Stimulated activated CD8-positive, alpha-beta memory T cell treated with anti-CD3 and anti-CD28 coated beads, Interleukin-2, amount 100 ng/mL, for 1 hour (primary cell): ENCODE results near the gene IRAG1.

Experiments
- DNase-seq, 2 donors: peaks; one replicate each; pipeline ENCODE4 v3.0.0-alpha.2; 2020; ENCODE audit warnings: low read depth in 2 of 2

Gene IRAG1, protein sequence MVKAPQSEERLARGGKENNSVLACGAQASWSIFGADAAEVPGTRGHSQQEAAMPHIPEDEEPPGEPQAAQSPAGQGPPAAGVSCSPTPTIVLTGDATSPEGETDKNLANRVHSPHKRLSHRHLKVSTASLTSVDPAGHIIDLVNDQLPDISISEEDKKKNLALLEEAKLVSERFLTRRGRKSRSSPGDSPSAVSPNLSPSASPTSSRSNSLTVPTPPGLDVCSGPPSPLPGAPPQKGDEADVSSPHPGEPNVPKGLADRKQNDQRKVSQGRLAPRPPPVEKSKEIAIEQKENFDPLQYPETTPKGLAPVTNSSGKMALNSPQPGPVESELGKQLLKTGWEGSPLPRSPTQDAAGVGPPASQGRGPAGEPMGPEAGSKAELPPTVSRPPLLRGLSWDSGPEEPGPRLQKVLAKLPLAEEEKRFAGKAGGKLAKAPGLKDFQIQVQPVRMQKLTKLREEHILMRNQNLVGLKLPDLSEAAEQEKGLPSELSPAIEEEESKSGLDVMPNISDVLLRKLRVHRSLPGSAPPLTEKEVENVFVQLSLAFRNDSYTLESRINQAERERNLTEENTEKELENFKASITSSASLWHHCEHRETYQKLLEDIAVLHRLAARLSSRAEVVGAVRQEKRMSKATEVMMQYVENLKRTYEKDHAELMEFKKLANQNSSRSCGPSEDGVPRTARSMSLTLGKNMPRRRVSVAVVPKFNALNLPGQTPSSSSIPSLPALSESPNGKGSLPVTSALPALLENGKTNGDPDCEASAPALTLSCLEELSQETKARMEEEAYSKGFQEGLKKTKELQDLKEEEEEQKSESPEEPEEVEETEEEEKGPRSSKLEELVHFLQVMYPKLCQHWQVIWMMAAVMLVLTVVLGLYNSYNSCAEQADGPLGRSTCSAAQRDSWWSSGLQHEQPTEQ

DNA sequence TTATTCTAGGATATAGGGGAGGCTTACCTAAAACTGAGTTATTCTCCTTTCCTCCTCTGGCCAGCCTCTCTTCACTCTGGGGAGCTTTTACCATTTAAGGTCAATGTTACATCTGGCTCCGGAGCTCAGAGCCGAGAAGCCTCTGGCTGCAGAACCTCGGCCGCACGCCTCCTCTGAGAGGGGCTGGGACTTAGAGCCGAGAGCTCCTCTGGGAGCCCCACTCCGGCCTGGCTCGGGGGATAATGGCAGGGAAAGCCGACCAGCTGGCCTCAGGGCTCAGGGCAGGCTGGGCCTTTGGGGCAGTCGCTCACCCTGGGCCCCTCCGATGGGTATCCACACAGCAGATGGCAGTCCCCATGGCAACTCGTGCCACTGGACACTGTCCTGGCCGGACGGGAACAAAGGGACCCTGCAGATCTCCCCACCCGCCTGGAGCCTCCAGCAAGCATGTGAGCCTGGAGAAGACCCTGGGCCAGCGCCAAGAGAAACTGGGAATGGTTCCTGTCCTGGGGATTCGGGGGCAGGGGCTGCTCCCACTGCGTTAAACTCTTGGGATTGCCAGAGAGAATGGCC is at the start of gene IRAG1:
Gene IRAG1 (minus strand): TSS at position 247 of the 573 bp plus-strand sequence. CDS start 153 bp downstream, at position 94.
- no peak for DNase-seq

DNA sequence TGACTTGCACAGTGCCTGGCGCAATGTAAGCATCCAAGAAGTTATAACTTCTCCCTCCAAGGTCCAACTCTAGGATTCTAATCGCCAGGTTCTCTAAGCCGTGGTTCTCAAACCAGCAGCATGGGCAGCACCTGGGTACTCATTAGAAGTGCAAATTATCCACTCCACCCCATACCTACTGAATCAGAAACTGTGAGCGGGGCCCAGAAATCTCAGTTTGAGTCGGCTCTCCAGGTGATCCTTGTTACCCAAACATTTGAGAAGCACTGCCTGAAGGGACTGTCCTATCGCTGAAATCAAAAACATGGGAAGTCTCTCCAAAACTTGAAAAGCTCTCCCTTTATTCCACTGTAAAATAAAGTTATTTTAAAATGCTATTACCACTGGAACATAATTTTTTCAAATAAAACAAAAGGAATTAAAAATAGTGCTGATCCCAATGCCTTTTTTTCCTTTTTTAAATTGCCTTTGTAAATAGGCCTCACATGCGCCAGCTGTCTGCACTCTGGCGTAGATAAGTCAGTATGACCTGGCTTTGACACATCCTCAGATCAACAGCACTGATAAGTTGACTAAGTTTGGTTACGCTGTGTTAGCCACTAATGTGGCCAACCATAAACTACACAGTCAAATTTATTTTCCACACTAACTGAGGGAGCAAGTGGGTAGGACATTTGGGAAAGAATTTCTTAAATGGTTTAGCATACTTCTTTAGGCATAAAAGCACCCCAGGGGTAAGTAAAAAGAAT is 49.1 kb upstream of the IRAG1 start:
- DNase-seq, result no peak

DNA sequence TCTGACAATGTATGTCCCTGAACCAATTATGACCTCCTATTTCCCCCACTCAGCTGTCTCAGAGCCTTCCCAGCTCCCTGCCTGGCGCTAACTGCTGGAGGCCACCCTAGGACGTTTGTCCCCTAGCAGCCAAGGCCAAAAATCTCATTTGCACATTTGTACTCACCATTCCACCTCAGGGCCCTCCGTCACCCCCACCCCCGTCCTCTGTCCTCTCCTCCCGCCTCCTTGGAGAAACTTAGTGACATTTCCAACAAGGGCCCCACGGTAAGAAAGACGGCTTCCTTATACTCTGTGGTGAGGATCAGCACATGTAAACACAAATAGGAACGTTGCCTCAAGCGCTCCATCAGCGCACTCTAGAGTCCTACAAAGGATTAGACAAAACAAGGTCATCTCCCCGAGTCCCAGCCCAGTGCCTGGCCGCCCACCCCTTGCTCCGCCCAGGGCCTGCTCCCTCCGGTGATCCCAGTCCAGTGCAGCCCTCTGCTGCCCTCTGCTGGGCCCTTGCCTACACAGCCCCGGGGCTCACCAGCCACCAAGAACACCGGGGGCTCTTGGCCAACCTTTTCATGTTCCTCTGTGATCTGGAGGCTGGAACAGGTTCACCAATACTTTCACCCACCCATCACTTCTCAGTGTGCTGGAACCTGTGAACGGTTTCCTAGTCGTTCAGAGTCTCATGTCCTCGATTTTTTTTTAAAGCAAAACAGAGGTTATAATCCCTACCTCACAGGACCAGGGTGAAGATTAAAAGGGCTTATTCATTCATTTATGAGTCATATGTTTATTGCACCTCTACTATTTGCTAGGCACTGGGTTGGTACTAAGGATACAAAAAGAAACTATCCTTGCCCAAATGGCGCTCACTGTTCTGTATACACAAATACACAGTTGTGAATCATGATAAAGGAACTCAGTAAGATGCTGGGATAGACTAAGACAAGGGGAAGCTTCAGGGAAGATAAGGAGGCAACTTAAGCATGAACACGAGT is 42.2 kb upstream of the IRAG1 start:
- peak; percentile 69 to 75 for DNase-seq

DNA sequence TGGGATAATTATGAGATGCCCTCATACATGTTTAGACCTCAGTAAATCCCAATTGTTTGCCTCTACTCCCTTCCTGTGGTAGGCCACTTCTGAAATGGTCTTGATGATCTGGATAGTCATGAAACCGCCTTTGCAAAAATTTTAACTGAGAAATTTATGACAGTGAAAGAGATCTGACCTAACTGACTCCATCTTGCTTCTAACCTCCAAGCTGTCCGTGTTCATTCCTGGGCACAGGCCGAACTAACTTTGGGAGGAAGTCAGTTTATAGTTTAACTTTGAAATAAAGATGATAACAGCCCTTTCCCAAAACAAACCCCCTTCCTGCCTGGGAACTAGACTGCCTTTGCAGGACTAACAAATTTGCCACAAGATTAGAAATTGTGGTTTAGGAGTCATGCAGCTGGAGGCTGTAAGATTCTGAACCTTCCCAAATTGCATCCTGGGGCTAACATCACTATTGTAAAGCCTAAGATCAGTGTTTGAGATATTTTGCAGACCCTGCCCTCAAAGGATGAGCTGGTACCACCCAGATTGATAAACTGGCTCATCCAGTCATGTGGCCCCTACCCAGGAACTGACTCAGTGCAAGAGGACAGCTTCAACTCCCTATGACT is 37.6 kb upstream of the IRAG1 start:
- DNase-seq, result no peak

DNA sequence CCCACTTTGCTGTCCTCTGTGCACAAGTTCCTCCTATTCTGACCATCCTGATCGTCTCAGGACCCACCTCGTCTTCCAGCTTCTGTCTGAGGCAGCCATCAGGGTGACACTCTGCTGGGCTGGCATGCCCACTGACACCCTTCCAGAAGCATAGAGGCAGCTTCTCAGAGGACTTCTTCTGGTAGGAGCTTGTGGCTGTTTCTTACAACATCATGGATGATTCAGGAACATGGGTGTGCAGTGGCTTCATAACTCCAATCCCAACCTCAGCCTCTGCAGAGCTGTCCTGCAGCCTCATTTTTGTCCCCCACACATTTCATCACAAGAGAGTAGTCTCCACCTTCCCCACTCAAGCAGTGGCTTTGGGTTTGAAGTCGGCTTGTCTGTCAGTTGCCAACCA is 36.6 kb upstream of the IRAG1 start:
- DNase-seq, result no peak

DNA sequence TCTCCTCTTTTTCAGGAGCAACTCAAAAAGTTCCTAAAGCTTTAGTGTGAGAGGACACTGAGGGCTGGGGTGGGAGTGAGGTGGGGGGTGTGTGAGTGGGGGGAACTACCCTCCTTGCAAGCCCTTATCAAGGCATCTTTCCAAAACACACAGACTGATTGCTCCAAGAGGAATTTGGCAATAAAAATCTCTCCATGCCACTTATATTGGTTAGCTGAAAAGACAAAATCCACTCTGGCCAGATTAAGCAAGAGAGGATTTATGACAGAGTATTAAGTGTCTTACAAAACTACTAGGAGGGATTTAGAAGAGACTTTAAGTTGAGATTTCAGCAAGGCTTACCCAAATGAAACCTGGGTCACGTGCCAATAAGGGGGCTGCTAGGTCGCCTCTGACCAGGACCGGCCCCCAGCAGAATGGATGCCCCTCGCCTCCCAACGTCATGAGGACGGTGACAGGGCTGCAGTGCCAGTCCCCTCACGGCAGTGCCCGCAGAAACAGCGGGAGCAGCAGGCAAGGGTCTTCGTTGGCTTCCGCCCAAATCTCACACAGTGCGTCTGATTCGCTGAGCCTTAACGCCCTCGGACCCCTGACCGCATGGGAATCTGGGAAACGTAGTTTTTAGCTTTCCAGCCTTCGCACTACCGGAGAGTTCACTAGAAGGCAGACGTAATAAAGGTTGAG is 35.4 kb upstream of the IRAG1 start:
- DNase-seq, result no peak

DNA sequence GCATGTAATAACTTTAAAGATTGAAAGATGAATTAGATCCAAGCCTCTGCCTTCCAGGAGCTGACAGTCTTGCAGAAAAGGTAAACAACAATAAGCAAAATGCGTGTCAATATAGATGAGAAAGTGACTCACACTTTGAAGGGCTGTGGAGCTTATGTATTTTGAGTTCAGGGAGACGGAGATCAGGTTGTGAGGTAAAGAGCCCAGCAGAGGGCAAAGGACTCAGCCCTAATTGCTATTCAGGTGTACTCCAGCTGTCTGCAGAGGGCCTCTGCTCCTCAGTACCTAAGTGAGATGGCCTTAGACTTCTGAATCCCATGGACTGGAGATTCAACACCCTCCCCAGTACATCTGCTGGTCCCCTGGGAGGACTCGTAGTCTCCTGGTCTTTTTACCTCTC is 34.6 kb upstream of the IRAG1 start:
- DNase-seq, result no peak

DNA sequence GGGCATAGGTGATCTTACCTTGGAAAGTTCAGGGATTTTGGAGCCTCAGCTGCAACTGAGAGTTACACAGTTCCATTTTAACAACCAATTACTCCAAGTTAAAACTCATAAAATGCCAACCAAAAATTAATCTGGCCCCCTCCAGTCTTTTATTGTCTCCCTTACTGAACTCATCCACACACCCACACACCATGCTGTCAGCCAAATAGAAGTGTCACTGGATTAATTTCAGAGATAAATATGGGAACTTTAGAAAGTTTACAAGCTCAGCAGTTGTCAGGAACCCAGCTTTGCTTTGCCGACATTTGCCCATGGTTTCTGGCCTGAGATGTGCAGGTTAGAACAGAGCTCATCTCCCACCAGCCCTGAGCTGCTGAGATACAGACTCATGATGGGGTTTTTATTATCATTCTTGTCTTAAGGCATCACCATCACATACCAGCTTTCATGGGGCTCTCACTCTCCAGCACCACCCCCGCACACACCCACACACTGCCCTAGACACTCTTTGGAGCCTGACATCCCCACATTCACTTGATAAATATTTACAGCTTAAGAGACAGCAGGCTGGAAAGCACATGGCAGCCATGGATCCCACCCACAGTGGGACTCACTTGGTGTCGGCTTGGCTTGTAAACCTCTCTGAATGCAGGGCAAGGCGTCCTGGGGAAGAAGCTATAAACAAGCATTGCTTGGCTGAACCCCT is 33.7 kb upstream of the IRAG1 start:
- DNase-seq, result no peak

DNA sequence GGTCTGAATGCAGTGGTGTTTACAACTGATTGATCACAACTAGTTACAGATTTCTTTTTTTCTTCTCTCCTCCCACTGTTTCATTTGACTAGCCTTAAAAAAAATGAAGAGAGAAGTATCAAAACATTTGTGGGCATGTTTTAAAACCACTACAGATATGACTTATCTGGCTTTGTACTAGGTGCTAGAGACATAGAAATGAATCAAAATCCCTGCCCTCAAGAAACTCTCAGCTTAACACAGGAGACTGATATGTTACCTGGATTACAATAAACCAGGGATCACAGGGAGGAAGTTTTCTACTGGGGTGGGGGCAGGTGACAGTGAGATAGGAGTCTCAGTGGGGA is 32.3 kb upstream of the IRAG1 start:
- DNase-seq, result no peak

DNA sequence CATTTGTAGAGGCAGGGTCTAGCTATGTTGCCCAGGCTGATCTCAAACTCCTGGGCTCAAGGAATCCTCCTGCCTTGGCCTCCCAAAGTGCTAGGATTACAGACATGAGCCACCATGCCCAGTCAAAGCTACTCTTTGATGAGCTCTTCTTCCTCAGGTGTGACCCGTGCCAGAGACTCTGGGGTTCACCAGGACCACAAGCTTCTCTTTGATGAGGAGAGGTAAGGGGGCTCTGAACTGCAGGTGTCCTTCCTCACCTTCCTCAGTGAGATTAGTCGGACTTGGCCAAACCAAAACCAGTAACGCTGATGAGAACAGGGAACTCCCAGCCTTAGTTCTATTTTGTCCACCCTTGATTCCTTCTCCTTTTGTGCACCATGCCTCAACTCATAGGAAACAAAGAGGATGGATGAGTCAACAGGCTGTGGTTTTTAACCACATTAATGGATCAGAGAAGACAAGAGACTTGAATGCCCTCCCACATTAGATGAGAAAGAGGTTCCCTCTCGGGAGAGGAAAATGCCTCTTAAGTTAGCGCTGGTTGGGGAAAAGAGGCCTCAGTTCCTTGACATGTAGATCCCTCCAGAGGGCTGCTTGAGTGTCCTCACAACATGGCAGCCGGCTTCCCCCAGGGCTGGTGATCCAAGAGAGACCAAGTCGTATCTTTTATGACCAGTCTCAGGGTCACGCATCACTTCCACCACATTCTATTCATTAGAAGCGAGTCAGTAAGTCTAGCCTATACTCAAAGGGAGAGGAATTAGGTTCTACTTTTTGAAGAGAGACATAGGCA is 31.8 kb upstream of the IRAG1 start:
- DNase-seq, result no peak

DNA sequence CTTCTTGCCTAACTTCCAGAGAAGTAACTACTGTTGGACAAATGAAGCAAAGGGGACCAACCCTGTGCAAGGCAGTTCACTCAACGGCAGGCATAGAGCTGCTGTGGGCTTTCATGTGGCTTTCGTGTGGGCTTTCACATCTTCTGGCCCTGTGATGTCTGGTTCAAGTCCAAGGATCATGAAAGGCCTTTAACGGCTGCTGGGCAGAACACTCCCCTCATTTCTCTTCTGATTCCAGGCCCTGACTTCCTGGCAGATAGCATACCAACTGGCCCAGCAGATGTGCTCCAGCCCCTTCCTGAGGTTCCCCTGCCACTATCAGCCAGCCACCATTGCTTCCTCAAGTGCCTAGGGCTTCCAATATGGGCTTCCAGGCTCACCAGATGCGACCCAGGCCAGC is 28.8 kb upstream of the IRAG1 start:
- DNase-seq, result no peak

DNA sequence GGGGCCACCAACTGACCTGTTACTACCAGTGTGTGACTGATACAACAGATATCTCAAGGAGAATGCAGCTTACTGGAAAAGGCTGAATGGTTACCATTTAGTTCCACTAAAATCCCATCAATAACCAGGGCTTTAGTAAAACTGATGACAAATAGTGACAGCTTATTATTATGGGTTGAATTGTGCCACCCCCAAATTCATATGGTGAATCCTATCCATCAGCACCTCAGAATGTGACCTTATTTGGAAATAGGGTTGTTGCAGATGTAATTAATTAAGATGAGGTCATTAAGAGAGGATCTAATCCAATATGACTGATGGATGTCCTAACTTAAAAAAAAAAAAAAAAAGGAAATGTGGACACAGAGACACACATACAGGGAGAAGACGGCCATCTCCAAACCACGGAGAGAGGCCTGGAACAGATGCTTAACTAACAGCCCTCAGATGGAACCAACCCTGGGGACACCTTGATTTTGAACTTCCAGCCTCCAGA is 27.4 kb upstream of the IRAG1 start:
- DNase-seq, result no peak

DNA sequence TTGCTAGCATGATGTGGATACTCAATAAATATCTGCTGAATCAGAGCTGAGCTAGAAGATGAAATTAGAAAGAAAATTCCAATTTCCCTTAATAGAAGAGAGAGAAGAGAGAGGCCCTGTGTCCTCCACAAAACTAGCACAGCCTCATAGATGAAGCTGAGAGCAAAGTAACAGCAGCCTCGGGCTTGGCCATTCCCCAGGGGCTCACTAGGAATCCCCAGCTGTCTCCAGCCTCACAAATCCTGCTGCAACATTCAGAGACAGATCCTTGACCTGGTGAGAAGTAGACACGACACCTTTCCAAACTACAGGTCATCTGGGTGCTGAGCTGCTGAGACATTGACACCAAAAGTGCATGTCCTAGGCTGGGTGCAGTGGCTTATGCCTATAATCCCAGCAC is 26.1 kb upstream of the IRAG1 start:
- no peak for DNase-seq

DNA sequence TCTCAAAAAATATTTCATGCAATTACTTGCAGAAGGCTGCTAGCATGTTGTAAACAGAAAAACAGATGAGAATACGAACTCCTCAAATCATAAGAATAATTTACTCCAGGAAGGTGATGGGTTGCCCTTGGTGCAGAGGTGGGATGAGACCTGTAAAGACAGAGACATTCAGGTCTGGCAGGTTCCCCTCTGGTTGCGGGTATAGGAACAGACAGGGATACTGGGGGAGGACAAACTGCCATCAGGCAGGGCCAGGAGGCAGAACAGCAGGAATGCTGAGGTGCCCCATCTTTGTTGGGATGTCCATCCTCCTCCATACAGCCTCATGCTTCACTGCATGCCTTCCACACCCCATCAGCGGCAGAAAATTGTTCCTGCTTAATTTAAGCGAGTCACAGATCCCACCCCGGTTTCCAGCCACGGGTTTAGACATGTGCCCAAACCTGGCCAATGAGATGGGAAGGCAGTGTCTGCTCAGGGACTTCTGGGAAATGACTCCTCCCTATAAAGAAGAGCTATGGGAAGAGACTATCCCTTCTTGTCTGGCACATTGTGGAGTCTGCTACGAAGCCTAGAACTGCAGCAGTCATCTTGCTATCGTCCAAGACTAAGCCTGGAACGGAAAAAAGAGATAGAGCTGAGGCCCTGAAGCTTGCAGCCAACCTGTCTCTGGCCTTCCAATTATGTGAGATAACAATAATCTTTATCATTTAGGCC is 23.1 kb upstream of the IRAG1 start:
- DNase-seq, result no peak

DNA sequence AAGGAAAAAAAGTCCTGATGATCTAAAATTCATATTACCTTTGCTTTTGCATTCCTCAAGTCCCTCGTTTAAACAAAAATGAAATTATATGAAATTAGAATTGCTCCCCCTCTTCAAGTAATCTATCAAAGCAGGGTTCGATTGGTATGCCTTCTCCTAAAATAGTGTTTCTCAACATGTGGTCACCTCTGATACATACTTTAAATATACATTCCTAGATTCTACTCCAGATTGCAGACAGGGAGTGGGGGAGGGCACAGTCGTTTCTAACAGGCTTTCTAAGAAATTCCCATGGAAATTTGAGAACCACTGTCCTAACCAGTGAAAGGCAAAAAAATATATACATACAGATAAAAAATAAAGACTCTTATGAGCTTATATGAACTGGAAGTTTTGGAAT is 22.6 kb upstream of the IRAG1 start:
- DNase-seq, result no peak

DNA sequence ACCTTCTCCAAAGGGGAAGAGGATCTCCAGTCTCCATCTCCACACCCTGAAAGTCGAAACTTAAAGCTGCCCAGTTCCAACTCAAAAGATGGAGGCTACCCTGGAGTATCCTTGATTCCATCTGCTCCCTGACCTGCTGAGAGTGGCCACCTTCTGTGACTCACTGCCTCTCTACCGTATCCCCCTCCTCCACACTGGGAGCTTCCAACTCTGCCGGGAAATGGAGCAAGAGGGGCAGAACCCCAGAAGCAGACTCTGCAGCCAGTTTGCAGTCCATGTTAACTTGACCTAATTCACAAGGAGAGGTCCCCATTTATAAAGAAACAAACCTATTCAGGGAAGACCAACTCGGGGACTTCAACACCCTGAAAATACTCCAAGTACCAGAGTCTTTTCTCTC is 22.0 kb upstream of the IRAG1 start:
- DNase-seq, result no peak
